ENCODE results near the gene APBA3. TPM values are rescaled to one million over a fixed set of nuclear protein-coding genes. Genes with fewer than 3 reads are reported as not detected.
A peak's percentile ranks its signal among the peaks of the same experiment; 100 is the strongest.
"Not testable (repeated sequence)": the region's sequence is repeated elsewhere in the genome, so short reads cannot be mapped to it uniquely, and the experiment has no call there.

Gene APBA3
- total and polyA plus RNA-seq, 5 donors, result 10.5 to 14.0 (median 12.7) TPM

- no peak for ATAC-seq
- peak in 1 of 3 donors; percentile 40 for DNase-seq
- Histone ChIP-seq H3K9me3 (ENCODE audit: control insufficient read depth, low read length) (no peaks in the 10 kb centered on the region), H3K4me3 (ENCODE audit: low read length) (no peak overlapping the region), H3K27me3 (ENCODE audit: control insufficient read depth, insufficient read depth) (no peaks in the 10 kb centered on the region), H3K4me1 (ENCODE audit: control insufficient read depth, insufficient read depth, low read length) (no peaks in the 10 kb centered on the region), H3K27ac (ENCODE audit: low read length) (no peak overlapping the region)
- intact Hi-C loops (cut with DNase I), result no loop called here
- 87% methylated on average over 17 of the region's 17 CpGs for WGBS
Observed at GRCh38 chr19:3769494-3769893, 8.0 kb upstream of the APBA3 start.

GRCh38 chr19:3768748-3769099, 7.2 kb upstream of the APBA3 start:
- DNase-seq (peak in 1 of 3 donors; percentile 41), ATAC-seq (no peak)
- Histone ChIP-seq H3K27ac (ENCODE audit: low read length) (no peak overlapping the region), H3K4me3 (ENCODE audit: low read length) (no peak overlapping the region), H3K9me3 (ENCODE audit: control insufficient read depth, low read length) (no peaks in the 10 kb centered on the region), H3K27me3 (ENCODE audit: control insufficient read depth, insufficient read depth) (no peaks in the 10 kb centered on the region), H3K4me1 (ENCODE audit: control insufficient read depth, insufficient read depth, low read length) (no peaks in the 10 kb centered on the region)
- WGBS, result 95% methylated on average over 7 of the region's 7 CpGs
- intact Hi-C loops (cut with DNase I), result no loop called here

GRCh38 chr19:3768015-3768747, 6.7 kb upstream of the APBA3 start:
- DNase-seq, result peak in 1 of 3 donors; percentile 51
- no peak for ATAC-seq
- H3K27ac ChIP-seq (ENCODE audit: low read length), result no peak overlapping the region
- 87% methylated on average over 25 of the region's 25 CpGs for WGBS
- no peak overlapping the region for H3K4me3 ChIP-seq (ENCODE audit: low read length)
- intact Hi-C loops (cut with DNase I), result no loop called here
- no peaks in the 10 kb centered on the region for H3K27me3 ChIP-seq (ENCODE audit: control insufficient read depth, insufficient read depth)
- H3K4me1 ChIP-seq (ENCODE audit: control insufficient read depth, insufficient read depth, low read length), result peaks cover 3% of the 10 kb centered on the region
- H3K9me3 ChIP-seq (ENCODE audit: control insufficient read depth, low read length), result no peaks in the 10 kb centered on the region

DNA sequence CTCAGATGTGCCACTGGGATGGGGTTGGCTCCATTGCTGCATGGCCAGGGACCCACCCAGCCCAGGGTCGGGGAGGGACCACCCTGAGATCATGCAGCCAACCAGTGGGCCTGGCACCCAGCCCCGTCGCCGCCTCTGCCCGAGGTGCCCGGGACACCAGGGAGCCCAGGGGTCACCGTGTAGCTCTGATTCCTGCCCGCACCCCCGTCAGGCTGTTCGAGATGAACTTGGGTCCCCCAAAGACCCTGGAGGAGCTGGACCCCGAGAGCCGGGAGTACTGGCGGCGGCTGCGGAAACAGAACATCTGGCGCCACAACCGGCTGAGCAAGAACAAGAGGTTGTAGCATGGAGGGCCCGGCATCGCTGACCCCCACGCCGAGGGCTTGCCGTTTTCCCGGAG, 5.6 kb upstream of the APBA3 start:
- intact Hi-C loops (cut with DNase I), result no loop called here
- DNase-seq, result peak in 1 of 3 donors; percentile 51
- Histone ChIP-seq H3K9me3 (ENCODE audit: control insufficient read depth, low read length) (no peaks in the 10 kb centered on the region), H3K27me3 (ENCODE audit: control insufficient read depth, insufficient read depth) (no peaks in the 10 kb centered on the region), H3K27ac (ENCODE audit: low read length) (no peak overlapping the region), H3K4me1 (ENCODE audit: control insufficient read depth, insufficient read depth, low read length) (peaks cover 3% of the 10 kb centered on the region), H3K4me3 (ENCODE audit: low read length) (no peak overlapping the region)
- ATAC-seq, result no peak
- WGBS, result 95% methylated on average over 23 of the region's 23 CpGs

DNA sequence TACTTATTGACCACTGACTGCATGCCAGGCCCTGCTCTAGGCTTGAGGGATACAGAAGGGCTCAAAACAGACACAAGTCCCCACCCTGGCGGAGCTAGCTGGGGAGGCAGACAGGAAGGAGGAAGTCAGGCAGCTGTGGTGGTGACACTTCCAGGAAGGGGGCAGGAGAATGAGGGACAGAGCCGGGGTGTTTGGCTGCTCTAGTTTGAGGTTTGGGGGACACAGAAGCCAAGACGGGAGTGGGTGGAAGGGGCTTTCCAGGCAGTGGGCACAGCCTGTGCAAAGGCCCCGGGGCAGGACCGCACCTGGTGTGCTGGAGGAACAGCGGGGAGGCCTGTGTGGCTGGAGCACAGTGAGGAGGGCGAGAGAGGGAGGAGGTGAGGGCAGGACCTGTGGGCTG, 5.0 kb upstream of the APBA3 start:
- H3K9me3 ChIP-seq (ENCODE audit: control insufficient read depth, low read length), result no peaks in the 10 kb centered on the region
- intact Hi-C loops (cut with DNase I), result no loop called here
- H3K4me3 ChIP-seq (ENCODE audit: low read length), result no peak overlapping the region
- peaks cover 3% of the 10 kb centered on the region for H3K4me1 ChIP-seq (ENCODE audit: control insufficient read depth, insufficient read depth, low read length)
- DNase-seq (peak in 1 of 3 donors; percentile 45), ATAC-seq (no peak)
- 84% methylated on average over 7 of the region's 7 CpGs for WGBS
- no peak overlapping the region for H3K27ac ChIP-seq (ENCODE audit: low read length)
- H3K27me3 ChIP-seq (ENCODE audit: control insufficient read depth, insufficient read depth), result no peaks in the 10 kb centered on the region

- H3K9me3 ChIP-seq (ENCODE audit: control insufficient read depth, low read length); H3K27ac ChIP-seq (ENCODE audit: low read length); H3K4me3 ChIP-seq (ENCODE audit: low read length); H3K27me3 ChIP-seq (ENCODE audit: control insufficient read depth, insufficient read depth); H3K4me1 ChIP-seq (ENCODE audit: control insufficient read depth, insufficient read depth, low read length); ATAC-seq; intact Hi-C loops (cut with DNase I): not testable (repeated sequence)
- peak in 1 of 3 donors; percentile 2 for DNase-seq
- 95% methylated on average over 5 of the region's 5 CpGs for WGBS
Observed at GRCh38 chr19:3765757-3766156, 4.3 kb upstream of the APBA3 start.

DNA sequence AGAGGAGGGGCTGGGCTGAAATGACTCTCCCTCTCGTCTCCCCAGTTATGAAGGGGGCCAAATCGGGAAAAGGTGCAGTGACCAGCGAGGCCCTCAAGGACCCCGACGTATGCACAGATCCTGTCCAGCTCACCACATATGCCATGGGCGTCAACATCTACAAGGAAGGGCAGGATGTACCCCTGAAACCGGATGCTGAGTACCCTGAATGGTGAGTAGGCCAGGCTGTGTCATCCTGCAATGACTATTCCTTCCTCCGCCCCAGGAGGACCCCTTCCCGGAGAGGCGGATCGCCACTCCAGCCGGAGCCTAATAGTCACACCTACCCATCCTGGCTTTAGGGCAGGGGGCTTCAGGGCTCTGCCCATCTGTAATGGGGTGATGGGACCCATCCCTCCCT, 3.6 kb upstream of the APBA3 start:
- ATAC-seq (no peak), DNase-seq (peak in 1 of 3 donors; percentile 37)
- Histone ChIP-seq H3K27ac (ENCODE audit: low read length) (no peak overlapping the region), H3K4me3 (ENCODE audit: low read length) (no peak overlapping the region), H3K9me3 (ENCODE audit: control insufficient read depth, low read length) (no peaks in the 10 kb centered on the region), H3K4me1 (ENCODE audit: control insufficient read depth, insufficient read depth, low read length) (peaks cover 3% of the 10 kb centered on the region), H3K27me3 (ENCODE audit: control insufficient read depth, insufficient read depth) (no peaks in the 10 kb centered on the region)
- intact Hi-C loops (cut with DNase I), result no loop called here
- 91% methylated on average over 12 of the region's 12 CpGs for WGBS

GRCh38 chr19:3762501-3763459, 1.3 kb upstream of the APBA3 start, which contains the start of gene MRPL54:
TSS of gene MRPL54 (plus strand) at chr19:3762682. CDS start at chr19:3762701, 19 bp downstream.
- Histone ChIP-seq H3K27me3 (ENCODE audit: control insufficient read depth, insufficient read depth) (no peaks in the 10 kb centered on the region), H3K4me3 (ENCODE audit: low read length) (peak within 1 kb of the TSS; percentile 85), H3K4me1 (ENCODE audit: control insufficient read depth, insufficient read depth, low read length) (peaks cover 3% of the 10 kb centered on the region), H3K9me3 (ENCODE audit: control insufficient read depth, low read length) (no peaks in the 10 kb centered on the region), H3K27ac (ENCODE audit: low read length) (peak within 1 kb of the TSS; percentile 100)
- 4% methylated on average over 47 of the region's 47 CpGs for WGBS
- intact Hi-C loops (cut with DNase I), result no loop called here
- DNase-seq (peak; percentile 99 to 100 (median 100)), ATAC-seq (peak; percentile 96)

DNA sequence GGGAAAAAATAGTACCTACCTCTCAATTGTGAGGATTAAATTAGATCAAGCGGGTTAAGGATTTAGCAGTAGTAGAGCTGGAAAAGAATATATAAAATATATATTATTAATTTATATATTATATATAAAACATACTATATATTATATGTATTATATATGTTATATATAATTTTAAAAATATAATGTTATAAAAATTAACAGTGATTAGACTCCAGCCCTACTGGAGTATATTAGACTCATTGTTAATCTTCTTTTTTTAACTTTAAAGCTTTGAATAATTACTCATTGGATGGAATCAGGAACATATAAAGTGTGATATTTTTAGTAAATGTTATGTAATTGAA, 610 bp upstream of the APBA3 start:
- Histone ChIP-seq H3K27me3 (ENCODE audit: control insufficient read depth, insufficient read depth) (no peaks in the 10 kb centered on the region), H3K4me3 (ENCODE audit: low read length) (no peak overlapping the region), H3K9me3 (ENCODE audit: control insufficient read depth, low read length) (no peaks in the 10 kb centered on the region), H3K4me1 (ENCODE audit: control insufficient read depth, insufficient read depth, low read length) (peaks cover 3% of the 10 kb centered on the region), H3K27ac (ENCODE audit: low read length) (peak overlapping the region; percentile 89)
- DNase-seq (no peak), ATAC-seq (no peak)
- intact Hi-C loops (cut with DNase I), result no loop called here
- WGBS, result 55% methylated on average over 1 of the region's 1 CpG

DNA sequence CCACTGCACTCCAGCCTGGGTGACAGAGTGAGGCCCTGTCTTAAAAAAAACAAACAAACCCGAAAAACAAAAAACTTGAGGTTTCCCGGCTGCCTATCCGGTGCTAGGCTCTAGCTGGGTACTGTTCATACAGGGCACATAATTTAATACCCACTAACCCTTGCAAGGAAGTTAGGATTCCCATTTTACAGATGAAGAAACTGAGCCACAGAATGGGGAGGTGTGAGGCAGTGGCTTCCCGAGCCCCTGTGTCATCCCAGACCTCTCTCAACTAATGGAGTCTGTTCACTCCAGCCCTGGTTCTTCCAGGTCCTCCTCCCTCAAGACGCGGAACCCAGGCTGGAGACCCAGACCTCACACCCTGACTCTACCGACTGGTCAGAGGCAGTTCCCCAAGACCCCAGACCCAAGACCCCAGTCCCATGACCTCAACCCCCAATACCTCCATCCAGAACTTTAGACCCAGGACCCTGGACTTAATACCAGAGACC, 576 bp downstream of the APBA3 start:
- intact Hi-C loops (cut with DNase I), result no loop called here
- WGBS, result 31% methylated on average over 7 of the region's 7 CpGs
- Histone ChIP-seq H3K4me3 (ENCODE audit: low read length) (peak overlapping the region; percentile 85), H3K27ac (ENCODE audit: low read length) (peak overlapping the region; percentile 73), H3K4me1 (ENCODE audit: control insufficient read depth, insufficient read depth, low read length) (peaks cover 3% of the 10 kb centered on the region), H3K9me3 (ENCODE audit: control insufficient read depth, low read length) (no peaks in the 10 kb centered on the region), H3K27me3 (ENCODE audit: control insufficient read depth, insufficient read depth) (no peaks in the 10 kb centered on the region)
- peak in 2 of 3 donors; percentile 31 to 39 for DNase-seq
- ATAC-seq, result no peak
